CD4-positive, alpha-beta T cell treated with Interleukin-2 at 100 ng/mL for 4 hours (primary cell): ENCODE results near the gene FBXW4.
"Not testable (repeated sequence)": the region's sequence is repeated elsewhere in the genome, so short reads cannot be mapped to it uniquely, and the experiment has no call there.

ENCODE experiments used
- DNase-seq: peaks from one replicate; pipeline ENCODE4 v3.0.0-alpha.2; 2020; ENCODE audit warnings: low spot score

FBXW4 gene

GRCh38 chr10:101617102-101617823 is 77.7 kb downstream of the FBXW4 start:
- DNase-seq: no peak

- no peak for DNase-seq
Observed at GRCh38 chr10:101616415-101617101, 78.4 kb downstream of the FBXW4 start.

DNA sequence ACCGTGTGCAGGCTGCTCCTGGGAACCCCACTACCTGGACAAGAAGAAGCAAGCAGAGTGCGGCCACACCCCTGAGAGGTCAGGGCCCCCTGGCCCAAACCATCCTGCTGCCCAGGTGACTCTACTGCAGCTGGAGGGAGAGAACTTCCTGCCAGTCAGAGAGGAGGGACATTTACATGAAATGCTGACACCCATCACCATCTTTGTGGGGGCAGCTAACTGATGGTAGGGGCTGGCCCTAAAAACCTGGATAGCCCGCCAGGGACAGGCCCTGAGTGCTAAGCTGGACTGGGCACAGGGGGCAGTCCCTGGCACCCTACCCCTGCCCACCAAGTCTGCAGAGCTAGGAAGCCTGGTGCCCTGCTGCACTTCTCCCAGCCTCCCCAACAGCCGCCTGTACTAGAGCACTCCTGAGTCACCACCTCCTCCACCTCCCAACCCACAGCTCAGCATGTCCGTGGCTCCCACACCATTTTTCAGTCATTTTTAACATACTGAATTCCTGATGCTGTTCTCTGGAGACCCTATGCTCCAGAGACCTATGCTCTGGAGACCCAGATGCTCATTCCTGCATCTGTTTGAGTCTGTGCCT is 79.3 kb downstream of the FBXW4 start:
- no peak for DNase-seq

- DNase-seq: no peak
Observed at GRCh38 chr10:101614663-101615524, 80.1 kb downstream of the FBXW4 start.

- DNase-seq: no peak
Observed at GRCh38 chr10:101613646-101614045, 81.3 kb downstream of the FBXW4 start.

GRCh38 chr10:101612872-101613271 is 82.1 kb downstream of the FBXW4 start:
- no peak for DNase-seq

- no peak for DNase-seq
Observed at GRCh38 chr10:101612086-101612485, 82.9 kb downstream of the FBXW4 start.

GRCh38 chr10:101611096-101611905 is 83.7 kb downstream of the FBXW4 start:
- DNase-seq: no peak

DNA sequence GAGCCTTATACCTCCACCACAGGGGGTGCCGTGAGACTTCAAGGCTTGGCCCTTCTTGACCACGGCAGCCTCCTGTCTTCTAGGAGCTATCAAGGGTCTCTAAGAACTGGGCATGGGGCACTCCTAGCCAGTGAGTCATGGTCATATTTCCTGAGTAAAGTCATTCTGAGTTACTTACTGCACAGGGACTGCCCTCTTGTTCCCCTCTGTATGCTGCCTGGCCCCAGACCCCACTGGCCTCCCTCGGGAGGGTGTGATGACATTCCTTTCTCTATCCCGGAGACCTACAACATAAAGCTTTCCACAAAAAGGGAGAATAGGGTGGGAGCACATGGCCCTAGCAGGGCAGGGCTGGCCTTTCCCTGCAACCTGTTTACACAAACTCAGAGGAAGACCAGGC is 85.5 kb downstream of the FBXW4 start:
- DNase-seq: no peak

DNA sequence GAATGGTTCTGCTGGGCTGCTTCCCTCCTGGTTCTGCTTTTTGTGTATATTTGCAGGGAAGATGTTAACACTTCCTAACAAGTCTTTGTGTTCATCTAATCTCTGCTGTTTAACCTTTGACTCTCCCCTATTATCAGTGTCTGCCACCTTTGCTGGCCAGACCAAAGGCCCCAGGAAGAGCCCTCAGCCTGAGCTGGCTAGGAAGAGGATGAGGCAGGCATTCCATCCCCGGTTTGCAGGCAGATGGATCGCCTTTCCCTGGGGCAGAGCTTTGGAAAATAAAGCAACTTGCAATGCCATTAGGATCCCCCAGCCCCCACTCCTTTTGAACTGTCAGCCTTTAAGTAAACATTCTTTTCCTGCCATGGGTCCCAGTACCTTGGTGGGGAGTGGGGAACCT is 87.8 kb downstream of the FBXW4 start:
- no peak for DNase-seq

DNA sequence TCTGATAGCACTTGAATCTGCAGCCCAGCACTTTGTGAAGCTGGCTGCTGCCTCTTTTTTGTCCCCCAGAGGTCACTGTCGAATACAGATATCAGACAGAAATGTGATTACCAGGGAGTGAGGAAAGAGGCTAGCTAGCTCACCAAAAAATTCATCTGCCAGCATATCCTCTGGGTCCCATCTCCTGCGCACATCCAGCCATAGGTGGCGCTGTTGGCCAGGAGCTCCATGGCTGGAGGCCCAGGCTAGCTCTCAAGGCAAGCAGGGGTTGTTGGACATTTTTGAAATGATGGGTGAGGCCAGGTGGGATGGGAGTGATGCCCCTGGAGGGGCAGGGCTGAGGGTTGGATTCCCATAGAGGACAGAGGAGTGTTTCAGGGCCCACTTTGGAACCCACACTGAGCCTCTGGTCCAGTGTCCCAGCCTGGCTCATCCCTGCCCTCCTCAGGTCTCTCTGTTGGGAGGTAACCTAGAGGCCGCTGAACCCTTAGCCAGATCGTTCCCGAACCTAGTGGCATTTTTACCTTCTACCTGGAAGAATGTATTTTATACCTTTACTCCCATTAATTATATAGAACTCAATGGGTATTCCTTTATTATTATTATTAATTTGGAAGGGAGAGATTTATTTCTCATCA is 92.1 kb downstream of the FBXW4 start:
- DNase-seq: peak; percentile 29

- DNase-seq: no peak
Observed at GRCh38 chr10:101601541-101601940, 93.4 kb downstream of the FBXW4 start.

DNA sequence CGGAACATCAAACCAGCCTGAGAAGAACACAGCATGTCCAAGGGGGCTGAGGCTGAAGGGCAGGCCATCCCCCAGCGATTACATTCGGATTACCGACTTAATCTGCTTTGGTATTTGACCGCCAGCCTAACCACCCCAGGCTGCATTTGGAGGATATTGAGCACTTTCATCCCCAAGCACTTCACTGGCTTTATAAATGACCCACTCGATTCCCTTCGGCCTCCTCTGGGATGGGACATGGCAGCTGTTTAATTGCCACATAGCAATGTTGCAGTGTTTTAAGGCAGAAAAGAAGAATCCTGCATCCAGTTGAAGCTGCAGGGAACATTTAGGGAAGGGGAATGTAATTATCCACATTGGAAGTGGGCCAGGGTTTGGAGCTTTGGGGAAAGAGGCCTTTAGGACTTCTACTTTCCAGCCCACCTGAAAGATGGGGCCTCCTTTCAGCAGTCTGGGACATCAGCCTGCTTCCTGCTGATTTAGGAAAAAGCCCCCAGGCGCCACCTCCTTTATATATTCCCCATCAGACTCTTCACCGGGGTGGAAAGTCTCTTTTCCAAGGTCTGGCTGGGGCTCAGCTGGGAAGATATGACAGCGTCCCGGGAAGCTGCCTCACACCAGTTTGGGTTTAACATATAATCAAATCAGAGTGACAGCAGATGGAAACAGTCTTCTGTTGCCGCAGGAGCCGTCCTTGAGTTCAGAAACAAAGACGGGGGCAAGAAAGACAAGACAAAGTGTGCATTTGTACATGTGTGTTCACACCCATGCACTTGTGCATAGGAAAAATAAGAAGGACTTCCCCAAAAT is 97.7 kb downstream of the FBXW4 start:
- DNase-seq: no peak

- DNase-seq: no peak
Observed at GRCh38 chr10:101595591-101596433, 99.2 kb downstream of the FBXW4 start.

GRCh38 chr10:101593331-101593730 is 101.6 kb downstream of the FBXW4 start:
- not testable (repeated sequence) for DNase-seq

DNA sequence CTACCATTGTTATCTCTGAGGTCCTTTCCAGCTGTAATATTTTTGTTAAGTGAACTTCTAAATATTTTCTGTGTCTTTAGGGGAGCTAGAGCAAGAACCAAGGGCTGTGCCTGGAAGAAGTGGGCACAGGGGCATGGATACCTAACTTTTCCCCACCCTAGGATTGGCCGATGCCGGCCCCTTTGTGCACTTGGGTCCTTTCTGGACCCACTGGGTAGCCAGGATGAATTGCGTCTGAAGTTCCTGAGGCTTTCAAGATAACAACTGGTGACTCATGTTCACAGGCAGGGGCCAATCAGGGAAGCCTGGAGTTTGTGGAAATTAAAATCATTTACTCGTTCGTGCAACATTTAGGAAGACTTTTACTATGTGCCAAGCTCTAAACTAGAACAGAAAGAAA is 106.1 kb downstream of the FBXW4 start:
- no peak for DNase-seq

GRCh38 chr10:101587725-101588653 is 107.0 kb downstream of the FBXW4 start, which contains the start of the genes DPCD and POLL:
Gene DPCD, plus strand, starts transcription at chr10:101588321. Its CDS starts 16 bp downstream, at chr10:101588337.
Gene POLL, minus strand, starts transcription at chr10:101588257. Its CDS starts 897 bp downstream, at chr10:101587360.
- peak; percentile 90 for DNase-seq

DNA sequence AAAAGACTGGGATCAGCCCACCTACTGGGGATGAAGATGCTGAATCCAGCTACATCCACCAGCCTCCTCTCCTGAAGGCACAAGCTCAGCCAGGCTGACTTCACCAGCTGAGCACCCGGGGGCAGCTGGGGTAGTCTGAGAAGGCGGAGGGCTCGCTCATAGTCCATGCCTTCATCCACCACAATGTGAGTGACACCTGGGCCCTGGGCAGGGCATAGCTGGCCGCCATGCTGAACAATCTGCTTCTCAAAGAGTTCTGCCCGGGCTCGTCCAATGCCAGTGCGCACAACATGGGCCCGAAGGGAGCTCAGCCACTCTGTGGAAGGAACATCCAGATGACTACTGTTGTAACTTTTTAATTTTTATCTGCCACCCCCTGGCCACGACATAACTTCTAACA is 109.1 kb downstream of the FBXW4 start:
- DNase-seq: no peak
